HepG2 (cell line): ENCODE results near the gene SEM1. TPM values are rescaled to one million over a fixed set of nuclear protein-coding genes. Genes with fewer than 3 reads are reported as not detected.

Source experiments
- ELF3 ChIP-seq: IDR thresholded peaks from 2 replicates; pipeline ENCODE4 v1.6.1; 2016; ENCODE audit warnings: missing genetic modification reagents, missing compliant biosample characterization
- HMG20B ChIP-seq: conservative IDR thresholded peaks from 2 replicates; pipeline ENCODE4 v1.6.1; 2016; ENCODE audit warnings: missing genetic modification reagents, missing compliant biosample characterization
- MIER3 ChIP-seq: IDR thresholded peaks from 2 replicates; pipeline ENCODE4 v1.6.1; 2016; ENCODE audit warnings: missing compliant biosample characterization, borderline replicate concordance
- RCOR2 ChIP-seq: IDR thresholded peaks from 2 replicates; pipeline ENCODE4 v1.6.1; 2016; ENCODE audit warnings: missing biosample characterization, missing genetic modification reagents
- SNAI1 ChIP-seq: sonication (generic); formaldehyde crosslinking; IDR thresholded peaks from 2 replicates; pipeline ENCODE4 v1.5.0; 2020; ENCODE audit warnings: mild to moderate bottlenecking, missing genetic modification reagents, borderline replicate concordance
- U2AF1 ChIP-seq: fragments of 200-400 bp; formaldehyde crosslinking; optimal IDR thresholded peaks from 2 replicates; pipeline ENCODE3; 2017; ENCODE audit warnings: mild to moderate bottlenecking, low read depth, low read length
- ZFP90 ChIP-seq: sonication (generic); formaldehyde crosslinking; IDR thresholded peaks from 2 replicates; pipeline ENCODE4 v1.8.0; 2022; ENCODE audit warnings: missing genetic modification reagents, mild to moderate bottlenecking, inconsistent platforms, borderline replicate concordance
- ZMYM2 ChIP-seq: sonication (generic); formaldehyde crosslinking; IDR thresholded peaks from 2 replicates; pipeline ENCODE4 v1.8.0; 2022; ENCODE audit warnings: mild to moderate bottlenecking, missing genetic modification reagents
- ZNF124 ChIP-seq: sonication (generic); formaldehyde crosslinking; IDR thresholded peaks from 2 replicates; pipeline ENCODE4 v1.4.0; 2020; ENCODE audit warnings: missing genetic modification reagents
- ZNF17 ChIP-seq: sonication (generic); formaldehyde crosslinking; IDR thresholded peaks from 2 replicates; pipeline ENCODE4 v1.5.0; 2020; ENCODE audit warnings: mild to moderate bottlenecking, missing genetic modification reagents
- ZNF326 ChIP-seq: sonication (generic); formaldehyde crosslinking; IDR thresholded peaks from 2 replicates; pipeline ENCODE4 v1.4.0; 2020; ENCODE audit warnings: missing genetic modification reagents, borderline replicate concordance
- ZNF615 ChIP-seq: sonication (generic); formaldehyde crosslinking; IDR thresholded peaks from 2 replicates; pipeline ENCODE4 v1.5.0; 2020; ENCODE audit warnings: mild to moderate bottlenecking, missing genetic modification reagents, borderline replicate concordance
- ZNF7 ChIP-seq: IDR thresholded peaks from 2 replicates; pipeline ENCODE4 v1.6.1; 2016; ENCODE audit warnings: missing biosample characterization, missing genetic modification reagents
- ZNF777 ChIP-seq: sonication (generic); formaldehyde crosslinking; IDR thresholded peaks from 2 replicates; pipeline ENCODE4 v1.4.0; 2020; ENCODE audit warnings: missing genetic modification reagents
- ZNF883 ChIP-seq: sonication (generic); formaldehyde crosslinking; IDR thresholded peaks from 2 replicates; pipeline ENCODE4 v1.5.1; 2020; ENCODE audit warnings: mild to moderate bottlenecking, missing genetic modification reagents; ENCODE audit errors: not compliant biosample characterization
- ZNF891 ChIP-seq: sonication (generic); formaldehyde crosslinking; IDR thresholded peaks from 2 replicates; pipeline ENCODE4 v1.5.0; 2020; ENCODE audit warnings: mild to moderate bottlenecking, missing genetic modification reagents
- polyA plus RNA-seq, 8 experiments: library from polyadenylated mRNA; depleted of rRNA in 3 of 8; stranded (reverse) in 7 of 8; unstranded in 1 of 8; fragments of >200 nt; fragmentation: Illumina TruSeq in 4 of 8; extraction: Trizol in 4 of 8; gene quantifications; 2 replicates each; pipeline versions ENCODE4 v1.2.1 to v1.2.3, GENCODE V29; 2011 to 2016; ENCODE audit warnings: low read depth in 4 of 8, missing spikeins in 1 of 8, mixed read lengths in 1 of 8; ENCODE audit not compliant: insufficient read depth in 1 of 8
- total RNA-seq, 5 experiments: library from RNA; depleted of rRNA; stranded (reverse); fragments of >200 nt; fragmentation: Illumina TruSeq; extraction: Trizol; gene quantifications; 2 replicates each; pipeline ENCODE4 v1.2.3, GENCODE V29; 2016; ENCODE audit warnings: low read depth in 1 of 5
- TF ChIP-seq, protein P1 (sequence below): sonication (generic); formaldehyde crosslinking; IDR thresholded peaks from 2 replicates; pipeline ENCODE4 v1.5.0; 2020; ENCODE audit warnings: missing genetic modification reagents
- TF ChIP-seq, protein P2 (sequence below): IDR thresholded peaks from 2 replicates; pipeline ENCODE4 v1.6.1; 2016; ENCODE audit warnings: missing biosample characterization, missing genetic modification reagents, low read depth
- TF ChIP-seq, protein P3 (sequence below): sonication (generic); formaldehyde crosslinking; IDR thresholded peaks from 2 replicates; pipeline ENCODE4 v1.5.0; 2020; ENCODE audit warnings: missing genetic modification reagents, mild to moderate bottlenecking, borderline replicate concordance
- TF ChIP-seq, protein P4 (sequence below): sonication (generic); formaldehyde crosslinking; IDR thresholded peaks from 2 replicates; pipeline ENCODE4 v1.8.1; 2023; ENCODE audit warnings: mild to moderate bottlenecking, missing genetic modification reagents
- TF ChIP-seq, protein P5 (sequence below): sonication (generic); formaldehyde crosslinking; IDR thresholded peaks from 2 replicates; pipeline ENCODE4 v1.4.0; 2020; ENCODE audit warnings: missing genetic modification reagents; ENCODE audit errors: not compliant biosample characterization
- TF ChIP-seq, protein P6 (sequence below): sonication (generic); formaldehyde crosslinking; IDR thresholded peaks from 2 replicates; pipeline ENCODE4 v1.9.0; 2022; ENCODE audit warnings: low read depth, missing genetic modification reagents

The SEM1 gene
- total and polyA plus RNA-seq, 2 of the 13 experiments (the other 11 are each of a cell fraction or from before 2014, with no cell fraction given) = 40.7 to 174 TPM

DNA sequence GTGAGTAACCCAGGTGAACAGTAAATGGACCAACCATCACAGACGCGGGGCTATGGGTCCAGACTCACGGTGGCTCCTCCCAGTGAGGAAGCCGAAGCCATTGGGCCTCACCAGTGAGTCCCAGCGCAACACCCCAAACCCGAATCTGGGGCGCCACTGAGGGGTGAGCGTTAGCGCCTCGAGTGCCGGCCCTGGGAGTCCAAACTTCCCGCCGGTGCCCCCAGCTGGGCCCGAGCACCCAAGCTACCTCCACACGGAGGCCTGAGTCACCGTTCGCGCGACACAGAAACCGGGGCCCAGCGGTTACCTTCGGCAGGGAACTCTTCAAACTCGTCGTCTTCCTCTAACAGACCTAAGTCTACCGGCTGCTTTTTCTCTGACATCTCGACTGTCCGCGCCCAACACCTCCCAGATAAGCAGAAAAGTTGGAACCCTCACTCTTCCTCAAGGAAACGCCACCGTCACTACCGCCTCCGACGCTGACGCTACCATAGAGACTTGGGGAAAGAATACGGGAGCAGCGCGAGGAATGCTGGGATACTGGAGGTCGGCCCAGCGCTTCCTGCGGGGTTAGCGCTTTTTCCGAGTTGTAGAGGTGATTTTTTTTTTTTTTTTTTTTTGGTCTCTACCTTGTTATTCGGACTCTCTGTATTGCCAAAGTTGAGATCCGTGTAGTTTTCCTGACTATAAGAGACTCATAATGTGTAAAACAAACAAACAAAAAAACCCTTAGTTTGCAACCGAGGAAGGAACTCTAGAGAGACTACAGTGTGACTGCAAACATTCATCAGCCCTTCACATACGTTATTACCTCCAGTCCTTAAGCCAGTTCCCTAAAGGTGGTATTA lies at the start of gene SEM1 (continued):
- TF ChIP-seq ZNF883 (CRISPR knock-in tag) (peak; percentile 63), ZNF326 (CRISPR knock-in tag) (no peak), MIER3 (CRISPR knock-in tag) (peak; percentile 79; the same call in 1 of the 2 replicates), ZNF7 (peak; percentile 11; the same call in 1 of the 2 replicates), ZNF891 (CRISPR knock-in tag) (peak; percentile 85), ZNF124 (0 out of 2 replicates have a peak, but pooled peaks have one; percentile 51), RCOR2 (CRISPR knock-in tag) (no peak; the same call in 1 of the 2 replicates), SNAI1 (peak; percentile 75; the same call in 1 of the 2 replicates), ZNF17 (CRISPR knock-in tag) (no peak), ZMYM2 (CRISPR knock-in tag) (no peak), U2AF1 (peak; percentile 56), ZFP90 (CRISPR knock-in tag) (no peak; the same call in 1 of the 2 replicates), ZNF777 (no peak), ELF3 (peak; percentile 72; the same call in 1 of the 2 replicates), ZNF615 (no peak), HMG20B (CRISPR knock-in tag) (no peak)
- TF ChIP-seq, protein P1, sequence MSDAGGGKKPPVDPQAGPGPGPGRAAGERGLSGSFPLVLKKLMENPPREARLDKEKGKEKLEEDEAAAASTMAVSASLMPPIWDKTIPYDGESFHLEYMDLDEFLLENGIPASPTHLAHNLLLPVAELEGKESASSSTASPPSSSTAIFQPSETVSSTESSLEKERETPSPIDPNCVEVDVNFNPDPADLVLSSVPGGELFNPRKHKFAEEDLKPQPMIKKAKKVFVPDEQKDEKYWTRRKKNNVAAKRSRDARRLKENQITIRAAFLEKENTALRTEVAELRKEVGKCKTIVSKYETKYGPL (CRISPR knock-in tag) = no peak
- TF ChIP-seq, protein P2, sequence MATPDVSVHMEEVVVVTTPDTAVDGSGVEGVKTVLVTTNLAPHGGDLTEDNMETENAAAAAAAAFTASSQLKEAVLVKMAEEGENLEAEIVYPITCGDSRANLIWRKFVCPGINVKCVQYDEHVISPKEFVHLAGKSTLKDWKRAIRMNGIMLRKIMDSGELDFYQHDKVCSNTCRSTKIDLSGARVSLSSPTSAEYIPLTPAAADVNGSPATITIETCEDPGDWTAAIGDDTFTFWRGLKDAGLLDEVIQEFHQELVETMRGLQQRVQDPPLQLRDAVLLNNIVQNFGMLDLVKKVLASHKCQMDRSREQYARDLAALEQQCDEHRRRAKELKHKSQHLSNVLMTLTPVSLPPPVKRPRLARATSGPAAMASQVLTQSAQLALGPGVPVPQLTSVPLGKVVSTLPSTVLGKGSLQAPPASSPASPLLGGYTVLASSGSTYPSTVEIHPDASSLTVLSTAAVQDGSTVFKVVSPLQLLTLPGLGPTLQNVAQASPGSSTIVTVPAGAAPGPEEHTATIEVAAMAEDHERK (CRISPR knock-in tag) = peak; percentile 88
- TF ChIP-seq, protein P3, sequence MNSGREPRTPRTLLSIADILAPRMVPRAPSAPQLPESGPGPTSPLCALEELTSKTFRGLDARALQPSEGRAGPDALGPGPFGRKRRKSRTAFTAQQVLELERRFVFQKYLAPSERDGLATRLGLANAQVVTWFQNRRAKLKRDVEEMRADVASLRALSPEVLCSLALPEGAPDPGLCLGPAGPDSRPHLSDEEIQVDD = no peak
- TF ChIP-seq, protein P4, sequence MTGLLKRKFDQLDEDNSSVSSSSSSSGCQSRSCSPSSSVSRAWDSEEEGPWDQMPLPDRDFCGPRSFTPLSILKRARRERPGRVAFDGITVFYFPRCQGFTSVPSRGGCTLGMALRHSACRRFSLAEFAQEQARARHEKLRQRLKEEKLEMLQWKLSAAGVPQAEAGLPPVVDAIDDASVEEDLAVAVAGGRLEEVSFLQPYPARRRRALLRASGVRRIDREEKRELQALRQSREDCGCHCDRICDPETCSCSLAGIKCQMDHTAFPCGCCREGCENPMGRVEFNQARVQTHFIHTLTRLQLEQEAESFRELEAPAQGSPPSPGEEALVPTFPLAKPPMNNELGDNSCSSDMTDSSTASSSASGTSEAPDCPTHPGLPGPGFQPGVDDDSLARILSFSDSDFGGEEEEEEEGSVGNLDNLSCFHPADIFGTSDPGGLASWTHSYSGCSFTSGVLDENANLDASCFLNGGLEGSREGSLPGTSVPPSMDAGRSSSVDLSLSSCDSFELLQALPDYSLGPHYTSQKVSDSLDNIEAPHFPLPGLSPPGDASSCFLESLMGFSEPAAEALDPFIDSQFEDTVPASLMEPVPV (CRISPR knock-in tag) = no peak
- TF ChIP-seq, protein P5, sequence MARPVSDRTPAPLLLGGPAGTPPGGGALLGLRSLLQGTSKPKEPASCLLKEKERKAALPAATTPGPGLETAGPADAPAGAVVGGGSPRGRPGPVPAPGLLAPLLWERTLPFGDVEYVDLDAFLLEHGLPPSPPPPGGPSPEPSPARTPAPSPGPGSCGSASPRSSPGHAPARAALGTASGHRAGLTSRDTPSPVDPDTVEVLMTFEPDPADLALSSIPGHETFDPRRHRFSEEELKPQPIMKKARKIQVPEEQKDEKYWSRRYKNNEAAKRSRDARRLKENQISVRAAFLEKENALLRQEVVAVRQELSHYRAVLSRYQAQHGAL (CRISPR knock-in tag) = no peak
- TF ChIP-seq, protein P6, sequence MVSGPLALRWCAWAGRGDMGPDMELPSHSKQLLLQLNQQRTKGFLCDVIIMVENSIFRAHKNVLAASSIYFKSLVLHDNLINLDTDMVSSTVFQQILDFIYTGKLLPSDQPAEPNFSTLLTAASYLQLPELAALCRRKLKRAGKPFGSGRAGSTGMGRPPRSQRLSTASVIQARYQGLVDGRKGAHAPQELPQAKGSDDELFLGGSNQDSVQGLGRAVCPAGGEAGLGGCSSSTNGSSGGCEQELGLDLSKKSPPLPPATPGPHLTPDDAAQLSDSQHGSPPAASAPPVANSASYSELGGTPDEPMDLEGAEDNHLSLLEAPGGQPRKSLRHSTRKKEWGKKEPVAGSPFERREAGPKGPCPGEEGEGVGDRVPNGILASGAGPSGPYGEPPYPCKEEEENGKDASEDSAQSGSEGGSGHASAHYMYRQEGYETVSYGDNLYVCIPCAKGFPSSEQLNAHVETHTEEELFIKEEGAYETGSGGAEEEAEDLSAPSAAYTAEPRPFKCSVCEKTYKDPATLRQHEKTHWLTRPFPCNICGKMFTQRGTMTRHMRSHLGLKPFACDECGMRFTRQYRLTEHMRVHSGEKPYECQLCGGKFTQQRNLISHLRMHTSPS (CRISPR knock-in tag) = no peak
